ENCODE measurements around the gene SOBP.
A peak's percentile ranks its signal among the peaks of the same experiment; 100 is the strongest.

SOBP gene

GRCh38 chr6:107695061-107695720 lies 205.3 kb downstream of the SOBP start:
- DNase-seq (ENCODE audit: low spot score), result no peak

- no peak for DNase-seq (ENCODE audit: low spot score)
Observed at GRCh38 chr6:107697682-107698081, 207.8 kb downstream of the SOBP start.

GRCh38 chr6:107698146-107698545 lies 208.2 kb downstream of the SOBP start:
- no peak for DNase-seq (ENCODE audit: low spot score)

DNA sequence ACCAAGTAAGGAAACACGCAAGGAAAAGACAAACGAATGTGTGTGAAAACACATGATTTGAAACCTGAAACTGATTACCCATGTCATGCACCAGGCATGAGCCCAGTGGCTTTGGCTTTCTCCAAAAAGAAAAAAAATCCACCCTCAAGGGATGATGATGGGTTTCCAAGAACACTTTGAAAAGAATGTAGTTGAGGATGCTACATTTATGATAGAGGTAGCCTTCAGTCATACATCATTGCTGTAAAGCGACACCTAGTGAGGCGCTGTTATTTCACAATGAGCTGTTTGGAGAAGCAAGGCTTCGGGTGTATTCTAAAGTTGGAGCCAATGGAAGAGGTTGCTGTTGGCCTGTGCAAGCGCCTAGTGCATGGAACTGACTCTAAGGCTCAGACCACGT lies 209.3 kb downstream of the SOBP start:
- DNase-seq (ENCODE audit: low spot score), result no peak

- no peak for DNase-seq (ENCODE audit: low spot score)
Observed at GRCh38 chr6:107699697-107700325, 209.9 kb downstream of the SOBP start.

- no peak for DNase-seq (ENCODE audit: low spot score)
Observed at GRCh38 chr6:107703606-107704005, 213.7 kb downstream of the SOBP start.

DNA sequence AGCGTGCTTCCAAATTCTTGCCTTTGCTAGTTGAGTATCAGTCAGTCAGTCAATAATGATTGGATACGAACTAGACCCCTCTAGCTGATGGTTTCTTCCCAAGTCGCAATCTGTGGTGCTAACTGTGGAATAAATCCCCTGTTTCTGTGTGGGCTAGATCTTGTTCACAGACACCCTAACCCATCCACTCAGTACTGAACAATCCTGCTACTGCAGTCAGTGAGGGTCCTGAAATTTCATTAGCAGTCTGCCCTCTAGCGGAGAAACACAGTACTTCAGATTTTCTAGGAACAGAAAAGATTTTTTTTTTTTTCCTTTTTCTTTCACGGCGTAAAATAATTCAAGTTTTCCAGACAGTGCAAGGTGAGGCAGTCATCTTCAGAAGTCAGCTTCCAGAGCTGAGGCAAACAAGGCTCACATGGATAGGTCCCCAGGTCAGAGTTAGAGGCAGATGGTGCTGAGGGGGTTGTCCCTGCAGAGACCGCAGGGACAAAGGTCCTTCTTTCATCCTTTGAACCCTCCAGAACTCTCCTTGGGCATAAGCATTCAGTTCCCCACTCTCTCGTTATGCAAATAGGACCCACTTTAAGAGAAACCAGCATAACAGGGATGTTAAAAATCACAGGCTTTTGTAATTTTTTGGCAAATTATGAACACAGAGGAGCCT lies 214.6 kb downstream of the SOBP start:
- DNase-seq (ENCODE audit: low spot score), result peak; percentile 65

- DNase-seq (ENCODE audit: low spot score), result no peak
Observed at GRCh38 chr6:107706516-107707115, 216.7 kb downstream of the SOBP start.

DNA sequence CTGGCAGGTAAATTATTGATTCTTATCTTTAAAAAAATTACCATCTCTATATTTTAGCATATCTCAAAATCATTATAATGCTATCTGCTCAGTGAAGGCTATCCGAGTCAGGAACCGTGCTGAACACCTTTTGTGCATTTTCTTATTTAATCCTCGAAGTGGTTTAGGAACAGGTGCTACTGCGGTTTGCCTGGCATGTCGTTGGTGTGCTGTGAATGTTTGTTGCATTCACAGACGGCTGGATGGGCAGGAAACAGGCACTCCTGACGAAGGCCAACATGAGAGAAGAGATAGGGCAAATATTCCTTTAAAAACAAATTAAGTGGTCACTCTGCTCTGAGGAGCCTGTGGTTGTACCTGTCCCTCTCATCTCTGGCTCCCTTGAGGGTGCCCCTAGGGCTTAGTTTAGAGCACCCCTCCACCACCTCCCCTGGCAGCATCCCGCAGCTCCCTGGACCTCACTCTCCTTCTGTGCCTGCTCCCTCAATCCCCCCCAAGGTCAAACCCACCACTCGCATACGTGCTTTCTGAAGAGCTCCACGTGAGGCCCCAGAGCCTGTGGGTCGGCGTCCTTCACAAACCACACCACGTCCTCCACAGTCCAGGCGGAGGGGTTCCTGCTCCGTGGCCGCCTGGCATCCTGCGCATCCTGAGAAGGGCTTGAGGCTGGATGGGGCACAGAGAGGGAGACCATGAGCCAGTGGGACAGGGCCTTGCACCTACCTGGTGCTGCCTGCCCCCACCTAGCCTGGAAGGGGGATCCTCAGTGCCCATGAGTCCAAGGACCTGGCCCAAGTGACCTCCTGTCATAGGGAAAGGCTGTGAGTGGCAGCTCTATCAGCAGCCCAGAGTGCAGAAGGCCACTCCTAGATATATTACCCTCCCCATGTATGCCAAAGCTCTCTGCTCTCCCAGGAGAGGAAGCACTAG lies 217.7 kb downstream of the SOBP start:
- DNase-seq (ENCODE audit: low spot score), result no peak

GRCh38 chr6:107708435-107708834 lies 218.5 kb downstream of the SOBP start:
- DNase-seq (ENCODE audit: low spot score), result no peak

DNA sequence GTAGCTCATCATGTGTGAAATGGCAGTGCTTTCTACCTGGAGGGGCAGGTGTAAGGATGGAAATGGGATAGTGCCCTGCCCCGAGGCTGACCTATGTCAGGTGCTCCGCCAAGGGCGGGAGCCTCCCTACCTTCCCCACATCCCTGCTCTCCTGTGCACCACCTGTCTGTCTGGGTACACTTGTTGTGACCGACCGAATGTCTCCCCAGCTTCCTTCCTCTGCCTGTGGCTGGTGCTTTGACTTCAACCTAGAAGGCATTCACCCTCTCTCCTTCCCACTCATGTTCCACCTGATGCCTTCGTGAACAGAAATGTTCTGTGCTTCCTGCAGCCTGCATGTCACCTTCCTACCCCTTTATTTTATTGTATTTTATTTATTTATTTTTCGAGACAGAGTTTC lies 219.4 kb downstream of the SOBP start:
- DNase-seq (ENCODE audit: low spot score), result no peak
